IMR-90 (cell line): ENCODE measurements around the gene SLC25A21. TPM values are rescaled to one million over a fixed set of nuclear protein-coding genes. Genes with fewer than 3 reads are reported as not detected.

Source experiments
- ATAC-seq: fragments of 200-7000 bp; cut with Tn5 transposase; 2 replicates; pipeline ENCODE4 v1.9.1; 2020; ENCODE audit warnings: low read depth, mild to moderate bottlenecking, moderate library complexity
- BruUV-seq: library from RNA; stranded (reverse); fragments of 400-500 nt; replicated peaks from 2 replicates; lab custom pipeline; 2021; lab: Mats Ljungman, UMichigan
- CTCF ChIA-PET: fragments of 300-600 bp; formaldehyde crosslinking; extraction: SDS; loops from one replicate; lab custom pipeline; 2021; ENCODE audit warnings: antibody characterized with exemption; lab: Yijun Ruan, JAX
- POLR2A ChIA-PET: fragments of 300-600 bp; sonication (Branson Sonifier 250); formaldehyde crosslinking; loops from one replicate; lab custom pipeline; 2022; ENCODE audit warnings: antibody characterized with exemption; ENCODE audit not compliant: unreplicated experiment; lab: Charles Lee
- DNase-seq: peaks from one replicate; pipeline ENCODE4 v3.0.0; 2013
- H2AFZ ChIP-seq: replicated peaks from 2 replicates; pipeline ENCODE3; 2013; ENCODE audit warnings: low read length, mild to moderate bottlenecking; ENCODE audit not compliant: poor library complexity
- H2AK5ac ChIP-seq: 2 replicates; pipeline ENCODE4 v1.6.1; 2013; ENCODE audit warnings: low read depth, low read length, inconsistent platforms
- H2AK9ac ChIP-seq: replicated peaks from 2 replicates; pipeline ENCODE3; 2013; ENCODE audit warnings: mild to moderate bottlenecking, low read depth, low read length, moderate library complexity; ENCODE audit not compliant: poor library complexity
- H2BK120ac ChIP-seq: 2 replicates; pipeline ENCODE4 v1.6.1; 2013; ENCODE audit warnings: low read depth, low read length, inconsistent platforms
- H2BK15ac ChIP-seq: 3 replicates; pipeline ENCODE4 v1.6.1; 2013; ENCODE audit warnings: low read depth, low read length, inconsistent platforms
- H2BK20ac ChIP-seq: 2 replicates; pipeline ENCODE4 v1.6.1; 2013; ENCODE audit warnings: low read depth, mild to moderate bottlenecking, inconsistent platforms, low read length, moderate library complexity
- H2BK5ac ChIP-seq: 2 replicates; pipeline ENCODE4 v1.6.1; 2013; ENCODE audit warnings: mild to moderate bottlenecking, low read depth, low read length, inconsistent platforms; ENCODE audit not compliant: poor library complexity, severe bottlenecking
- H3K14ac ChIP-seq: replicated peaks from 2 replicates; pipeline ENCODE4 v1.6.1; 2013; ENCODE audit warnings: low read depth, low read length, inconsistent platforms
- H3K18ac ChIP-seq: 2 replicates; pipeline ENCODE4 v1.6.1; 2013; ENCODE audit warnings: low read depth, low read length, control low read depth
- H3K23ac ChIP-seq: 2 replicates; pipeline ENCODE4 v1.6.1; 2013; ENCODE audit warnings: low read depth, low read length, inconsistent platforms
- H3K27ac ChIP-seq: 2 replicates; pipeline ENCODE4 v1.5.1; 2013; ENCODE audit warnings: mild to moderate bottlenecking, control low read depth, low read length; ENCODE audit not compliant: insufficient read depth
- H3K27me3 ChIP-seq: 2 replicates; pipeline ENCODE4 v1.6.1; 2013; ENCODE audit warnings: low read length; ENCODE audit not compliant: control insufficient read depth, insufficient read depth
- H3K36me3 ChIP-seq: 2 replicates; pipeline ENCODE4 v1.6.1; 2013; ENCODE audit warnings: low read length, mixed read lengths; ENCODE audit not compliant: control insufficient read depth, insufficient read depth
- H3K4ac ChIP-seq: 2 replicates; pipeline ENCODE4 v1.6.1; 2013; ENCODE audit warnings: low read depth, low read length, inconsistent platforms
- H3K4me1 ChIP-seq: 2 replicates; pipeline ENCODE4 v1.6.1; 2013; ENCODE audit warnings: low read length, mixed read lengths; ENCODE audit not compliant: control insufficient read depth, insufficient read depth
- H3K4me2 ChIP-seq: 2 replicates; pipeline ENCODE4 v1.6.1; 2013; ENCODE audit warnings: low read depth, mild to moderate bottlenecking, control low read depth, low read length, moderate library complexity
- H3K4me3 ChIP-seq: 2 replicates; pipeline ENCODE4 v1.5.1; 2013; ENCODE audit warnings: low read depth, mild to moderate bottlenecking, control low read depth, low read length, moderate library complexity; ENCODE audit not compliant: insufficient read depth
- H3K56ac ChIP-seq: 2 replicates; pipeline ENCODE4 v1.6.1; 2013; ENCODE audit warnings: low read length, inconsistent platforms; ENCODE audit not compliant: insufficient read depth; ENCODE audit errors: extremely low read depth
- H3K79me1 ChIP-seq, 2 experiments: 2 replicates each; pipeline ENCODE4 v1.6.1; 2013; ENCODE audit warnings: low read length in 2 of 2, inconsistent platforms in 1 of 2, low read depth in 1 of 2
- H3K9ac ChIP-seq: 2 replicates; pipeline ENCODE4 v1.6.1; 2013; ENCODE audit warnings: low read depth, low read length, control low read depth
- H3K9me1 ChIP-seq: 2 replicates; pipeline ENCODE4 v1.6.1; 2013; ENCODE audit warnings: low read length, inconsistent platforms; ENCODE audit not compliant: insufficient read depth
- H3K9me3 ChIP-seq: 2 replicates; pipeline ENCODE4 v1.6.1; 2013; ENCODE audit warnings: low read length; ENCODE audit not compliant: control insufficient read depth, insufficient read depth
- H4K20me1 ChIP-seq: 2 replicates; pipeline ENCODE4 v1.6.1; 2013; ENCODE audit warnings: low read length, inconsistent platforms; ENCODE audit not compliant: insufficient read depth
- H4K5ac ChIP-seq: 2 replicates; pipeline ENCODE4 v1.6.1; 2013; ENCODE audit warnings: mild to moderate bottlenecking, low read depth, low read length, control low read depth
- H4K8ac ChIP-seq, 2 experiments: 2 replicates each; pipeline ENCODE4 v1.6.1; 2013; ENCODE audit warnings: low read depth in 2 of 2, low read length in 2 of 2, control low read depth in 1 of 2, inconsistent platforms in 1 of 2
- H4K91ac ChIP-seq: 2 replicates; pipeline ENCODE4 v1.6.1; 2013; ENCODE audit warnings: low read depth, low read length, inconsistent platforms; ENCODE audit not compliant: insufficient read depth
- BHLHE40 ChIP-seq: fragments of 150-350 bp; IDR thresholded peaks from 2 replicates; pipeline ENCODE4 v1.6.1; 2016; ENCODE audit warnings: mild to moderate bottlenecking, low read depth, low read length
- CEBPB ChIP-seq: IDR thresholded peaks from 2 replicates; pipeline ENCODE4 v1.6.1; 2012; ENCODE audit warnings: low read depth, low read length, improper control_type of control experiment
- CHD1 ChIP-seq: IDR thresholded peaks from 2 replicates; pipeline ENCODE4 v1.6.1; 2012; ENCODE audit warnings: low read depth, low read length, improper control_type of control experiment
- ELK1 ChIP-seq: fragments of 150-350 bp; IDR thresholded peaks from 2 replicates; pipeline ENCODE4 v1.6.1; 2016; ENCODE audit warnings: low read depth, mild to moderate bottlenecking, low read length, moderate library complexity, borderline replicate concordance
- FOS ChIP-seq: fragments of 150-350 bp; IDR thresholded peaks from 2 replicates; pipeline ENCODE4 v1.6.1; 2016; ENCODE audit warnings: low read depth, low read length
- MAFK ChIP-seq: IDR thresholded peaks from 2 replicates; pipeline ENCODE4 v1.6.1; 2012; ENCODE audit warnings: low read depth, low read length, improper control_type of control experiment
- MAZ ChIP-seq: IDR thresholded peaks from 2 replicates; pipeline ENCODE4 v1.6.1; 2012; ENCODE audit warnings: low read depth, mild to moderate bottlenecking, low read length, improper control_type of control experiment, moderate library complexity, borderline replicate concordance
- MXI1 ChIP-seq: IDR thresholded peaks from 2 replicates; pipeline ENCODE4 v1.6.1; 2012; ENCODE audit warnings: low read depth, mild to moderate bottlenecking, low read length, moderate library complexity, borderline replicate concordance
- NFE2L2 ChIP-seq: fragments of 150-350 bp; IDR thresholded peaks from 2 replicates; pipeline ENCODE4 v1.6.1; 2016; ENCODE audit warnings: low read depth, mild to moderate bottlenecking, low read length
- POLR2A ChIP-seq: IDR thresholded peaks from 2 replicates; pipeline ENCODE4 v1.6.1; 2012; ENCODE audit warnings: mild to moderate bottlenecking, low read depth, low read length
- RAD21 ChIP-seq: IDR thresholded peaks from 2 replicates; pipeline ENCODE4 v1.6.1; 2012; ENCODE audit warnings: low read length, improper control_type of control experiment
- RCOR1 ChIP-seq: IDR thresholded peaks from 2 replicates; pipeline ENCODE4 v1.6.1; 2012; ENCODE audit warnings: mild to moderate bottlenecking, low read length, improper control_type of control experiment; ENCODE audit not compliant: insufficient replicate concordance
- RFX5 ChIP-seq: IDR thresholded peaks from 2 replicates; pipeline ENCODE4 v1.8.0; 2012; ENCODE audit warnings: low read depth, mild to moderate bottlenecking, low read length, moderate library complexity
- SMC3 ChIP-seq: fragments of 150-350 bp; IDR thresholded peaks from 2 replicates; pipeline ENCODE4 v1.6.1; 2016; ENCODE audit warnings: low read depth, mild to moderate bottlenecking, antibody characterized with exemption, low read length, moderate library complexity
- WGBS, 2 experiments: methylation state at CpG; one replicate each; pipeline versions ENCODE4 v1.1.5 to v1.1.7; 2013; ENCODE audit warnings: missing lambda C conversion rate in 2 of 2; ENCODE audit not compliant: insufficient read length in 1 of 2; ENCODE audit errors: extremely low coverage in 2 of 2; 5-methylcytosine and 5-hydroxymethylcytosine counted together
- dilution Hi-C: fragments of 300-500 bp; cut with HindIII; formaldehyde crosslinking; loops from one replicate; pipeline ENCODE4 v1.14.3; 2018; ENCODE audit warnings: low sequenced_read_pairs; ENCODE audit not compliant: unreplicated experiment
- in situ Hi-C: fragments of 300-500 bp; cut with MboI; formaldehyde crosslinking; loops from 3 replicates; pipeline ENCODE4 v1.14.3; 2019; ENCODE audit warnings: low sequenced_read_pairs, inconsistent platforms, mixed read lengths
- intact Hi-C: fragments of 100-400 bp; cut with micrococcal nuclease; formaldehyde crosslinking; loops from 2 replicates; pipeline ENCODE4 v1.10.0; 2022
- polyA plus RNA-seq, 3 experiments: library from polyadenylated mRNA; depleted of rRNA; stranded (reverse); fragments of >200 nt; gene quantifications; 2 replicates each; pipeline ENCODE4 v1.2.3, GENCODE V29; 2012; ENCODE audit warnings: low replicate concordance in 1 of 3
- total RNA-seq: library from RNA; depleted of rRNA; stranded (reverse); fragments of >200 nt; gene quantifications from 2 replicates; pipeline ENCODE4 v1.2.3, GENCODE V29; 2012
- TF ChIP-seq, protein P1 (sequence below): fragments of 150-350 bp; IDR thresholded peaks from 2 replicates; pipeline ENCODE4 v1.6.1; 2017; ENCODE audit warnings: mild to moderate bottlenecking, antibody characterized with exemption, low read length, low read depth

Gene SLC25A21
- total and polyA plus RNA-seq, 2 of the 4 experiments (the other 2 are of a cell fraction), result 0.62 to 0.90 TPM

DNA sequence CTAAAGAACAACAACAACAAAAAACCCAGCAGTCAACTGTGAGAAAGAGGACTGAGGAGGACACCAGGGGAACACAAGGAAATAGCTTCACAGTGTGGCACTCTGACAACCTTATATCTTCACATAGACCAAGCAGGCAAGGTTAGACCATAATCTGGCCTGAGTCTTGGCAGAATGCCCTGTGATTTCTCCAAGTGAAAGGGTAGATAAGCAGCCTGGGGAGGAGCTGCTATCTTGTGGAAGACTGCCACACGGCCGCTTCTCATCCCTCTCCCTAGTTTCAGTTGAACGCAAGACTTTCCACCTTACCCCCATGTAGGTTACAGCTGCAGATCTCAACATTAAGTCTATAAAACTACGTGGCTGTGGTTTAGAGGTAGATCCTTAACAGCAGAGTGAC is 3.7 kb downstream of the SLC25A21 start:
- Histone ChIP-seq H3K4ac (no peak overlapping the region), H2BK5ac (no peak overlapping the region), H3K56ac (no peak overlapping the region), H2AK9ac (no peak overlapping the region), H3K79me1 (peaks cover 2 to 3% of the 10 kb centered on the region in 2 experiments; a peak in 1 of 4 replicates), H4K20me1 (no peaks in the 10 kb centered on the region), H4K8ac (no peak overlapping the region), H4K91ac (no peak overlapping the region), H3K4me3 (no peak overlapping the region), H4K5ac (no peak overlapping the region), H3K27ac (no peak overlapping the region), H3K27me3 (no peaks in the 10 kb centered on the region), H3K9ac (no peak overlapping the region), H3K9me3 (no peaks in the 10 kb centered on the region), H2BK15ac (no peak overlapping the region), H2BK20ac (no peak overlapping the region), H3K9me1 (no peaks in the 10 kb centered on the region), H3K4me1 (0 out of 2 replicates have a peak, but pooled peaks cover 2% of the 10 kb centered on the region), H3K14ac (no peak overlapping the region), H3K4me2 (no peak overlapping the region), H3K36me3 (no peaks in the 10 kb centered on the region), H3K18ac (no peak overlapping the region), H2BK120ac (no peak overlapping the region), H2AFZ (no peak overlapping the region), H2AK5ac (no peak overlapping the region), H3K23ac (no peak overlapping the region)
- no TSS peak for BruUV-seq
- ATAC-seq (no peak), DNase-seq (no peak)
- dilution Hi-C loops (no loop called here), in situ Hi-C loops (no loop called here), intact Hi-C loops (no loop called here)
- ChIA-PET POLR2A (no interaction called here), CTCF (no interaction called here)
- no peak for TF ChIP-seq NFE2L2
- no peak for TF ChIP-seq MXI1
- no peak for TF ChIP-seq SMC3
- no peak for TF ChIP-seq FOS
- TF ChIP-seq ELK1, result no peak
- TF ChIP-seq MAZ, result no peak
- no peak for TF ChIP-seq RAD21
- no peak for TF ChIP-seq CEBPB
- no peak for TF ChIP-seq RCOR1
- no peak for TF ChIP-seq CHD1
- TF ChIP-seq POLR2A, result no peak
- TF ChIP-seq RFX5, result no peak
- TF ChIP-seq, protein P1, sequence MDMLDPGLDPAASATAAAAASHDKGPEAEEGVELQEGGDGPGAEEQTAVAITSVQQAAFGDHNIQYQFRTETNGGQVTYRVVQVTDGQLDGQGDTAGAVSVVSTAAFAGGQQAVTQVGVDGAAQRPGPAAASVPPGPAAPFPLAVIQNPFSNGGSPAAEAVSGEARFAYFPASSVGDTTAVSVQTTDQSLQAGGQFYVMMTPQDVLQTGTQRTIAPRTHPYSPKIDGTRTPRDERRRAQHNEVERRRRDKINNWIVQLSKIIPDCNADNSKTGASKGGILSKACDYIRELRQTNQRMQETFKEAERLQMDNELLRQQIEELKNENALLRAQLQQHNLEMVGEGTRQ, result no peak
- no peak for TF ChIP-seq MAFK
- no peak for TF ChIP-seq BHLHE40
- whole genome bisulfite sequencing, 2 experiments, result no CpG with 5 or more reads among the region's 4 CpGs
